NCI-H2196 treated with DMSO at 0.1 percent for 48 hours (cell line): ENCODE data around the gene ACVR1B.

ENCODE experiments used
- DNase-seq: peaks from one replicate; lab custom pipeline; 2025; ENCODE audit not compliant: unreplicated experiment; lab: John Stamatoyannopoulos, UW

Gene ACVR1B

GRCh38 chr12:52043386-52044212, 92.1 kb downstream of the ACVR1B start:
- DNase-seq: peak; percentile 89

GRCh38 chr12:52044292-52044983, 92.9 kb downstream of the ACVR1B start:
- DNase-seq: no peak

- no peak for DNase-seq
Observed at GRCh38 chr12:52045794-52046199, 94.3 kb downstream of the ACVR1B start.
